Kidney (tissue), 14 donors: Measurements from ENCODE around the gene NSMF. TPM values are rescaled to one million over a fixed set of nuclear protein-coding genes. Genes with fewer than 3 reads are reported as not detected.

Experiments used
- DNase-seq, 5 donors: peaks; one replicate each; pipeline ENCODE4 v3.0.0-alpha.2; 2013 to 2020
- FAIRE-seq: peaks from 2 replicates; lab custom pipeline; 2012; peaks lifted over from hg19 to GRCh38; lab: Jason Lieb, UNC
- H3K27ac ChIP-seq, 2 donors: one replicate each; pipeline ENCODE4 v1.7.0; 2013; ENCODE audit warnings: low read depth in 2 of 2, low read length in 2 of 2, inconsistent platforms in 1 of 2
- H3K27me3 ChIP-seq: one replicate; pipeline ENCODE4 v1.7.1; 2013; ENCODE audit warnings: low read length, inconsistent platforms; ENCODE audit not compliant: control insufficient read depth, insufficient read depth
- H3K36me3 ChIP-seq, 3 donors: one replicate each; pipeline versions ENCODE4 v1.7.0 to v1.7.1; 2013; ENCODE audit warnings: low read length in 3 of 3, control low read depth in 1 of 3, inconsistent platforms in 1 of 3; ENCODE audit not compliant: insufficient read depth in 3 of 3, control insufficient read depth in 2 of 3
- H3K4me1 ChIP-seq, 3 donors: one replicate each; pipeline versions ENCODE4 v1.7.0 to v1.7.1; 2013; ENCODE audit warnings: low read length in 3 of 3, inconsistent platforms in 1 of 3, low read depth in 1 of 3; ENCODE audit not compliant: control insufficient read depth in 2 of 3, insufficient read depth in 2 of 3
- H3K4me3 ChIP-seq, 3 donors: one replicate each; pipeline versions ENCODE4 v1.7.0 to v1.8.1; 2013; ENCODE audit warnings: low read length in 3 of 3, control low read depth in 1 of 3, inconsistent platforms in 1 of 3
- H3K9ac ChIP-seq, 3 donors: one replicate each; pipeline versions ENCODE4 v1.7.0 to v1.7.1; 2013; ENCODE audit warnings: low read length in 3 of 3, control low read depth in 1 of 3, inconsistent platforms in 1 of 3
- H3K9me3 ChIP-seq, 3 donors: one replicate each; pipeline versions ENCODE4 v1.7.0 to v1.7.1; 2013; ENCODE audit warnings: low read length in 3 of 3, control low read depth in 1 of 3, inconsistent platforms in 1 of 3; ENCODE audit not compliant: control insufficient read depth in 2 of 3, insufficient read depth in 1 of 3
- CTCF ChIP-seq: IDR thresholded peaks from 3 replicates; pipeline ENCODE4 v1.5.1; 2012; ENCODE audit warnings: mild to moderate bottlenecking, moderate library complexity, borderline replicate concordance; ENCODE audit not compliant: insufficient read depth; ENCODE audit errors: extremely low read depth
- intact Hi-C: fragments of 100-400 bp; cut with DNase I; formaldehyde crosslinking; loops from one replicate; pipeline ENCODE4 v1.11.1; 2022
- microRNA-seq: library from miRNA; unstranded; fragments of <30 nt; microRNA quantifications from one replicate; pipeline ENCODE4 v1.2.0, GENCODE V29; 2020
- polyA plus RNA-seq: library from polyadenylated mRNA; stranded (reverse); fragments of 350-450 nt; fragmentation: Illumina TruSeq; extraction: RNeasy Lipid Tissue Mini Kit (QIAGEN cat#74804); gene quantifications from one replicate; pipeline ENCODE4 v1.2.3, GENCODE V29; 2014; ENCODE audit warnings: low read depth, low replicate concordance; ENCODE audit not compliant: insufficient read depth
- total RNA-seq: library from RNA; stranded (reverse); fragmentation: NEBNext Ultra II Directional; extraction: Animal tissue kit (Norgen Biotek cat#: 25700); gene quantifications from one replicate; pipeline ENCODE4 v1.2.1, GENCODE V29; 2021
- donor health status: control.
- donor health status: control.
- donor health status: control.
- donor health status: control.
- donor health status: control.
- donor health status: DM: yes; HTN: yes; CAD: no.
- donor health status: Normal renal cell carcinoma (clear cell type).

NSMF gene
- total and polyA plus RNA-seq, 2 donors from 2014 or later: 32.7 to 49.5 TPM

GRCh38 chr9:137398561-137399468 lies 60.3 kb downstream of the NSMF start:
- H3K9ac ChIP-seq: no peak overlapping the region
- H3K4me3 ChIP-seq: no peak overlapping the region
- no peak for DNase-seq
- H3K27me3 ChIP-seq: no peaks in the 10 kb centered on the region
- no peak for FAIRE-seq
- H3K36me3 ChIP-seq: no peaks in the 10 kb centered on the region
- no peak overlapping the region for H3K27ac ChIP-seq
- TF ChIP-seq CTCF: no peak
- H3K9me3 ChIP-seq: no peaks in the 10 kb centered on the region
- H3K4me1 ChIP-seq: no peaks in the 10 kb centered on the region
- intact Hi-C loops: no loop called here

GRCh38 chr9:137397675-137398423 lies 61.3 kb downstream of the NSMF start:
- Histone ChIP-seq H3K4me1 (no peaks in the 10 kb centered on the region), H3K36me3 (no peaks in the 10 kb centered on the region), H3K9me3 (no peaks in the 10 kb centered on the region), H3K9ac (no peak overlapping the region), H3K27me3 (no peaks in the 10 kb centered on the region), H3K27ac (no peak overlapping the region), H3K4me3 (no peak overlapping the region)
- DNase-seq (no peak), FAIRE-seq (no peak)
- no peak for TF ChIP-seq CTCF
- intact Hi-C loops: no loop called here

Small RNAs within 50 kb of the gene (microRNA-seq; reads per million reads assigned to microRNA genes)
- gene MIR7114: 1.7 reads per million

Other genes starting within 250 kb of the NSMF start
- 7.0 TPM for gene RNF208, start 237.1 kb downstream of the NSMF start, total RNA-seq
- 22.8 TPM for gene RNF208, start 237.1 kb downstream of the NSMF start, polyA plus RNA-seq
- 0.94 TPM for gene CYSRT1, start 234.2 kb downstream of the NSMF start, total RNA-seq
- 1.3 TPM for gene CYSRT1, start 234.2 kb downstream of the NSMF start, polyA plus RNA-seq
- 0.85 TPM for gene RNF224, start 231.8 kb downstream of the NSMF start, total RNA-seq
- gene RNF224, start 231.8 kb downstream of the NSMF start, polyA plus RNA-seq: 0.80 TPM
- gene SLC34A3, start 228.4 kb downstream of the NSMF start, total RNA-seq: 0.13 TPM
- gene SLC34A3, start 228.4 kb downstream of the NSMF start, polyA plus RNA-seq: 36.0 TPM
- 258 TPM for gene TUBB4B, start 218.0 kb downstream of the NSMF start, total RNA-seq
- 394 TPM for gene TUBB4B, start 218.0 kb downstream of the NSMF start, polyA plus RNA-seq
- 0.38 TPM for gene STPG3, start 208.0 kb downstream of the NSMF start, total RNA-seq
- not detected for gene STPG3, start 208.0 kb downstream of the NSMF start, polyA plus RNA-seq
- 57.3 TPM for gene NELFB, start 204.0 kb downstream of the NSMF start, total RNA-seq
- gene NELFB, start 204.0 kb downstream of the NSMF start, polyA plus RNA-seq: 43.8 TPM
- 23.8 TPM for gene TOR4A, start 181.6 kb downstream of the NSMF start, total RNA-seq
- 4.9 TPM for gene TOR4A, start 181.6 kb downstream of the NSMF start, polyA plus RNA-seq
- gene NRARP, start 157.1 kb downstream of the NSMF start, total RNA-seq: 4.7 TPM
- gene NRARP, start 157.1 kb downstream of the NSMF start, polyA plus RNA-seq: 1.7 TPM
- 44.5 TPM for gene EXD3, start 36.2 kb downstream of the NSMF start, total RNA-seq
- 18.9 TPM for gene EXD3, start 36.2 kb downstream of the NSMF start, polyA plus RNA-seq
- 21.8 TPM for gene NOXA1, start 35.9 kb downstream of the NSMF start, total RNA-seq
- 19.1 TPM for gene NOXA1, start 35.9 kb downstream of the NSMF start, polyA plus RNA-seq
- 5.2 TPM for gene ENTPD8, start 18.0 kb downstream of the NSMF start, total RNA-seq
- 5.0 TPM for gene ENTPD8, start 18.0 kb downstream of the NSMF start, polyA plus RNA-seq
- 9.6 TPM for gene PNPLA7, start 91.1 kb upstream of the NSMF start, total RNA-seq
- 2.1 TPM for gene PNPLA7, start 91.1 kb upstream of the NSMF start, polyA plus RNA-seq
- 47.3 TPM for gene MRPL41, start 92.5 kb upstream of the NSMF start, total RNA-seq
- 150 TPM for gene MRPL41, start 92.5 kb upstream of the NSMF start, polyA plus RNA-seq
- 31.4 TPM for gene DPH7, start 119.6 kb upstream of the NSMF start, total RNA-seq
- 23.2 TPM for gene DPH7, start 119.6 kb upstream of the NSMF start, polyA plus RNA-seq
- gene ZMYND19, start 131.2 kb upstream of the NSMF start, total RNA-seq: 19.1 TPM
- gene ZMYND19, start 131.2 kb upstream of the NSMF start, polyA plus RNA-seq: 13.5 TPM
- 88.9 TPM for gene ARRDC1, start 146.4 kb upstream of the NSMF start, total RNA-seq
- 42.3 TPM for gene ARRDC1, start 146.4 kb upstream of the NSMF start, polyA plus RNA-seq
- 92.9 TPM for gene EHMT1, start 159.7 kb upstream of the NSMF start, total RNA-seq
- 15.8 TPM for gene EHMT1, start 159.7 kb upstream of the NSMF start, polyA plus RNA-seq